ENCODE results near the gene CAPRIN1.
"Not testable (repeated sequence)": the region's sequence is repeated elsewhere in the genome, so short reads cannot be mapped to it uniquely, and the experiment has no call there.

The CAPRIN1 gene

GRCh38 chr11:34050581-34051348 lies 766 bp upstream of the CAPRIN1 start:
- in situ Hi-C loops (cut with MboI; ENCODE audit: low sequenced_read_pairs), result no loop called here

GRCh38 chr11:34052036-34052607 lies 591 bp downstream of the CAPRIN1 start:
- in situ Hi-C loops (cut with MboI; ENCODE audit: low sequenced_read_pairs), result no loop called here

- in situ Hi-C loops (cut with MboI; ENCODE audit: low sequenced_read_pairs), result no loop called here
Observed at GRCh38 chr11:34052608-34053160, 1.2 kb downstream of the CAPRIN1 start.

GRCh38 chr11:34053161-34053686 lies 1.7 kb downstream of the CAPRIN1 start:
- in situ Hi-C loops (cut with MboI; ENCODE audit: low sequenced_read_pairs), result no loop called here

- in situ Hi-C loops (cut with MboI; ENCODE audit: low sequenced_read_pairs), result not testable (repeated sequence)
Observed at GRCh38 chr11:34054351-34054750, 2.8 kb downstream of the CAPRIN1 start.

GRCh38 chr11:34055218-34056000 lies 3.9 kb downstream of the CAPRIN1 start:
- in situ Hi-C loops (cut with MboI; ENCODE audit: low sequenced_read_pairs), result no loop called here

GRCh38 chr11:34056672-34057071 lies 5.1 kb downstream of the CAPRIN1 start:
- in situ Hi-C loops (cut with MboI; ENCODE audit: low sequenced_read_pairs), result no loop called here

- in situ Hi-C loops (cut with MboI; ENCODE audit: low sequenced_read_pairs), result no loop called here
Observed at GRCh38 chr11:34063061-34063795, 11.7 kb downstream of the CAPRIN1 start.

GRCh38 chr11:34064291-34064690 lies 12.8 kb downstream of the CAPRIN1 start:
- in situ Hi-C loops (cut with MboI; ENCODE audit: low sequenced_read_pairs), result no loop called here

GRCh38 chr11:34065505-34066203 lies 14.1 kb downstream of the CAPRIN1 start:
- in situ Hi-C loops (cut with MboI; ENCODE audit: low sequenced_read_pairs), result no loop called here

- in situ Hi-C loops (cut with MboI; ENCODE audit: low sequenced_read_pairs), result not testable (repeated sequence)
Observed at GRCh38 chr11:34066766-34067165, 15.2 kb downstream of the CAPRIN1 start.

- in situ Hi-C loops (cut with MboI; ENCODE audit: low sequenced_read_pairs), result no loop called here
Observed at GRCh38 chr11:34067383-34068065, 16.0 kb downstream of the CAPRIN1 start.

GRCh38 chr11:34068111-34068510 lies 16.6 kb downstream of the CAPRIN1 start:
- in situ Hi-C loops (cut with MboI; ENCODE audit: low sequenced_read_pairs), result no loop called here

- in situ Hi-C loops (cut with MboI; ENCODE audit: low sequenced_read_pairs), result not testable (repeated sequence)
Observed at GRCh38 chr11:34071306-34071705, 19.8 kb downstream of the CAPRIN1 start.

GRCh38 chr11:34072041-34072440 lies 20.5 kb downstream of the CAPRIN1 start:
- in situ Hi-C loops (cut with MboI; ENCODE audit: low sequenced_read_pairs), result no loop called here

- in situ Hi-C loops (cut with MboI; ENCODE audit: low sequenced_read_pairs), result no loop called here
Observed at GRCh38 chr11:34072832-34073231, 21.3 kb downstream of the CAPRIN1 start.

GRCh38 chr11:34074391-34074790 lies 22.9 kb downstream of the CAPRIN1 start:
- in situ Hi-C loops (cut with MboI; ENCODE audit: low sequenced_read_pairs), result no loop called here

- in situ Hi-C loops (cut with MboI; ENCODE audit: low sequenced_read_pairs), result no loop called here
Observed at GRCh38 chr11:34075178-34075820, 23.8 kb downstream of the CAPRIN1 start.

- in situ Hi-C loops (cut with MboI; ENCODE audit: low sequenced_read_pairs), result no loop called here
Observed at GRCh38 chr11:34080609-34081008, 29.1 kb downstream of the CAPRIN1 start.

Data from HL-60/S4 (cell line).